GM21825 (cell line): ENCODE measurements around the gene LRP5.
A peak's percentile ranks its signal among the peaks of the same experiment; 100 is the strongest.

Source experiments
- ATAC-seq: cut with Tn5 transposase; IDR thresholded peaks from one replicate; pipeline ENCODE4 v1.9.1; 2021; ENCODE audit warnings: mild to moderate bottlenecking, moderate library complexity; ENCODE audit not compliant: unreplicated experiment

The LRP5 gene

DNA sequence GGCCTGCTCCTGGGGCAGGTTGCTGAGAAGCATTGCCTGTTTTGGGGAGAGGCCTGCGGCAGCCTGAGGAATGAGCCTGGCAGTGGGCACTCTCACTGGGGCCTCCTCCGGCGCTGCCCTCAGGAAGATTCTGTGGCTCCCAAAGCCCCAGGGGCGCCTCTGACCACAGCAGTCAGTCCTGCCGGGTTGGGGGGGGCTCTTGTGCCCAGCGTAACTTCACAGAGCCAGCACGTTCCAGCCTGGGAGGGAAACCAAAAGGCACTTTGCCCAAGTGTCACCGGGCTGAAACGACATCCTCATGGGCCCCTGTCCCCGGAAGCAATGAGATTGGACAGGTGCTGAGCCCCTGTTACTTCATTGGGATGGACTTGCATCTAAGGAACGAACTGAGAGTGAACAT is 4.3 kb upstream of the LRP5 start:
- ATAC-seq, result no peak

DNA sequence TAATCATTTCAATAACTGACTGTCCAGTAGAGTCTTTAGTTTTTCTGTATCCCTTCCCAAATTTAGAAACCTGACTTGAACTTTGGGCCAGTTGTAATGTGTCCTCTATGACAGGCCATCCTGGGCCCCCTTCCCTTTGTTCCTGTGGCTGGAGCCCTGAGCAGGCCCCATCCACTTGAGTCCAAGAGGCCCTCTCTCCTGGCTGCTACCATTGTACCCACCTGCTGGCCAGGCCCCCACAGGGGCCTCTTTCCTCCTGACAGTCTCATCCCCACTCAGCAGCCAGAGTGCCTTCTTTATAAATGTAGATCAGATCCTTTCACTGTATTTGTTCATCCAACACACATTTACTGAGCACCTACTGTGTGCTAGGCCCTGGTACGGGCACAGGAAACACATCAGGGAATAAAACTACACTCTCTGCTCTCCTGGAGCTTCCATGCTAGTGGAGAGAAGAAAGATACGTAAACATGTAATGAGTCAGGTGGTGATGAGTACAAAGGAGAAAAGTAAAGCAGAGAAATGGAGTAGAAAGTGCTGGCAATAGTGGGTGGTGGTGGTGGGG is 2.7 kb upstream of the LRP5 start:
- no peak for ATAC-seq

DNA sequence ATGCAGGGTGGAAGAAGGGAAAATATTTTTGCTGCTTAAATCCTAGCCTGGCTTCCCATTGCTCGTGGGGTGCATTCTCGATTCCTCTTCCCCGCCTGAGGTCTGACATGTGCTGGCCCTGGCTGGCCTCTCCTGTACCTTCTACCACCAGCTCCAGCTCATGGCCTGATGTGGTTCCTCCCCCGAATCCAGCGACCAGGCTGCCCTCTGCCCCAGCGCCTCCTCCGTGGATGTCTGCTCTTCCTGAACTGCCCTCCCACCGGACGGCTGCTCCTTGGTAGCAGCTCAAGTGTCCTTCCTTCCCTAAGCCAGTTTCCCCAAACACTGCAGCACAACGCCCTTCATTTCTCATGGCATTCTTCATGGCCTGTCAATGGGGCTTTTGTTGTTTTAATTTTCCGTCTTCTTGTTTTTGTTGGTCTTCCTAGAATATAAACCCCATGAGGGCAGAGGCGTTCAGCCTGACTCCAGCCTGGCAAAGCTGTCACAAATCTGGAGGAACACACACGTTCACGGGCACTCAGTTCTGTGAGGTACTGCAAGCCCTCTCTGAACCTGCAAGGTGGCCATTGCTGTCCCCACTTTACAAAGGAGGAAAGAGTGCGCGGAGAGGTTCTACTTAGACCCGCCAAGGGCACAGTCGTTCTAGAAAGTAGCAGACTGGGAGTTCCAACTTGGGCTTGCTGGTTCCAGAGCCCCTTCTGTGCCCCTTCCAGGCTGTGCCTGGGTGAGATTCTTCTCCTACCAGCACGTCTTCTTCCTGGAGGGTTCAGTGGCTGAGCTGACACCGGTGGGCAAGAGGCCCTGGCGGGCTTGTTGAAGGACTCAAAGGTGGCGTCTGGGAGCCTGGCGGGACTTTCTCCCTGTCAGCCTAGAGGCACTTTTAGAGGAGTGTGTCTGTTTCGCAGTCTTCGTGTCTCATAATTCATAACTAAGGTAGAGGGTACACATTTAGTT is 953 bp upstream of the LRP5 start:
- no peak for ATAC-seq

DNA sequence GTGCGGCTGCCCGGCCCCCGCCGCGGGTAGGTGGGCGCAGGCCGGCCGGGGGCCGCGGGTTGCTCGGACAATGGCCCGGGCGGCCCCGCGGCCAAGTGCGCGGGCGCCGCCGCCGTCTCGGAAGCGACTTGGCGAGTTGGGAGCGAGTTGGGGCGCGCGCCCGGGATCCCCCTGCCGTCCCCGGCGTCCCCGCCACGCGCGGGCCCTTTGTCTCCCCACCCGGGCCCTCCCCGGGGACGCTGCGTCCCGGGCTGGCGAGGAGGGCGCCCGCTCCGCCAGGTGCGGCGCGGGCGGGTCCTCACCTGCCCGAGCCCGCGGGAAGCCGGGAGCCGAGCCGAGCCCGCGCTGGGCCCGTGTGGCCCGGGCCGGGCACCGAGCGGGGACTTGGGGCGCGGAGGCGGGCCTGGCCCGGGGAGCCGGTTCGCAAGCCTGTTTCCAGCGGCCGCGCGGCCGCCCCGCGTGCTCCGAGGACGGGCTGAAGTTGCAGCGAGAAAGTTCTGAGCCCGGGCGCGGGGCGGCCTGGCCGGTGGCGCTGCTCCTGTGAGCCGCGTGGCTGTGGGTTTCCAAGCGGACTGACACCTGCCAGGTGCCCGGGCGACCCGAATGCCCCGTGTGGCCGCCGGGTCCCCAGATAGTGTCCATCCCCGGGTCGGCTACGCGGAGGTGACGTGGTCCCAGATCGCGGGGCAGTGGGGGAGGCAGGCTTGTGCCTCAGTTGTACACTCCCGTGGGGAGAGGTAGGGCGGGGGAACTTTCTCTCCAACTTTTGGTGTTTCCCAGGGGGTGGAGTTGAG is 586 bp downstream of the LRP5 start:
- peak; percentile 17 for ATAC-seq

DNA sequence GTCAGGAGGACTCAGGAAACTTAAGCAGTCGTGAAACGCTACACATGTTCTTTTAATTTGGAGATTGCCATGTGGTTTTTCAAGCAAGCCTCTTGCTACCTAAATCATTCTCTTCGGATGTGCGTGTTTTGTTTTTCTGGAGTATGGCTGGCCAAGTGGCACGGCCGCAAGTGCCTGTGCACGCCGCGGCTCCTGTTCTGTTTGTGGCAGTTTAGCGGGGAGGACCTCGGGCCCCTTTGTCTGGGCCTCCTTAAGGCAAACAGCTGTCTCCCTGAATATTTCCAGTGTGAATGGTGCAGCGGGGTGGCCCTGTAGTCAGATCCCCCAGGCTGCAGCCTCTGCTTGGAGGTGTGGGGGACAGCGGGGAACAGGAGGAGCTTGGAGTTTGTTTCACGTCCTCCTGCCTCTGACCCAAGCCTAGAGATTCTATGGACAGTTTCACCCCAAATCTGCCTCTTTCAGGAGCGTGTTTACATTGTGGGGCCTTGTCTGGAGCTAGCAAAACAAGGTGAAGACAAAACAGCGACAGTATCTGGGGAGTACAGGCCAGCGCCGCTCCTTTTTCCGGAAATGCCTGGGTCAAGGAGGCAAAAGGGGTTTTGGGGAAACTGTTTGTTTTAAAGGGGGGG is 1.3 kb downstream of the LRP5 start:
- ATAC-seq, result no peak

DNA sequence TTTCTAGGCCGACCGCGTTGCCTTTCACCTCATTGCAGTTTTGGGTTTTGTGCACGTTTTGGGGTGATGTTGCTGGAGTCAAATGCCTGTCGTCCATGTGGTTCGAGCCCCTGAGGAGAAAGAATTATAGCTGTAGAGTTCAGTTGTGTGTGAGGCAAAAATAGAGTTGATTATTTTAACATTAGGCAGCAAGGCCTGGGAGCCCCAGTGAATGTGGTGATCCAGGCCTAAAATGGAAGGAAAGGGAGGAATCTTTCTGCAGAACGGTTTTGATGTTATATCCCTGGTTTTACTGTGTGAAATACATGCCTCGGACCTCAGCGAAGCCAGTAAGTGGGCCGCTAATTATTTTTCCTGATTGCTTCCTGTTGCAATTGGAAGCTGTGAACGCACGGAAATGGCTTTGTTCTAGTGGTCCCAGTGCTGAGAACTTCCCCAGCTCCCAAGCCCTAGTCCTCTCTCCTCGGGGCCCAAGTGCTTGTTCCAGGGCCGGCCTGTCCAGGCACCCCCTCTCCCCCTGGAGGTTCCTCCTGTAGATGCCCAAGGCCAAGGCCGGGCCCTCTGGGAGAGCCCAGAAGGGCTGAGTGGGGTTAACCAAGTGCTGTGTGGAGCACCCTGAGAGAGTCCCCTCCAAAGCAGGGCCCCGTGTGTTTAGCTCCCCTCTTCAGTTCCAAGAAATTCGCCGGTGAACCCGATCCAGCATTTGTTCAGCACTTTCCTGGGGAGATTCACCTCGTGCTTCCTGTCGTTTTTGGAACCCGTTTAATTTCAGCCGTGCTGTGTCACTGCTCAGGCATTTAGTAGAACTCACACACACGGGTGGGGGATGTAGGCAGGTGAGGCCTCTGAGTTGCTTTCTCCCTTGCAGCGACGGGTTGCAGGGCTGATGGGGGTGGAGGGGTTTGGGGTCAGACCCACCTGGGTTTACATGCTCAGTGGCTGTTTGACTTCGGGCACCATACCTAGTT is 2.1 kb downstream of the LRP5 start:
- no peak for ATAC-seq

DNA sequence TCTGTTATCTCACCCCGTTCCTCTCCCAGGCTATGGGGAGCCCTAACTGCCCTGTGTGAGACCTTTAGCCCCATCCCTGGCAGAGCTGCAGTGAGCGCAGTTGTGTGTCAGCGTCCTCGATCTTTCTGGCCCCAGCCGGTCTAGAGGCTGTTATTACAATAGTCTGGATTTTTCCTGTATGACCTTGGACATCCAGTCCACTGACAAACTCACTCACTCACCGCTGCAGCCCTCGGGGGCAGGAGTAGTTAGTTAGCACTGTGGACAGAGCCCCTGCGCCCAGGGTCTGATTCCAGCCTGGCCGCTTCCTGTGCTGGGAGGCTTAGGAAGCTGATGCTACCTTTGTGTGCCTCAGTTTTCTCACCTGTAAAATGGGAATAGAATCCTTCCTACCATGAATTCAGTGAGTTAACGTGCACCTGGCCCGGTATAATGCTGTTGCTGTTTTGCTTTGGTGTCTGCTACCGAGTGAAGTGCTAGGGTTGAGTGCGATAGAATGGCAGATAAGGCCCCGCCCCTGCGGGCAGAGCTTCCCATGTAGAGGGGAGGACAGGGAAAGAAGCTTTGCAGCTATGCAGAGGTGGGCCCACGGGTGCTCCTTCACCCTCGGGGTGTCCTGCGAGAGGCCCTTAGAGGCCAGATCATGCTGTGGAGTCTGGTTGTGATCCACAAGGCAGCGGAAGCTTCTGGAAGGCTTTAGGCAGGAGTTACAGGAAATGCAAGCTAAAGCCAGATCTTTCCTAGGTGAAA is 3.0 kb downstream of the LRP5 start:
- no peak for ATAC-seq

DNA sequence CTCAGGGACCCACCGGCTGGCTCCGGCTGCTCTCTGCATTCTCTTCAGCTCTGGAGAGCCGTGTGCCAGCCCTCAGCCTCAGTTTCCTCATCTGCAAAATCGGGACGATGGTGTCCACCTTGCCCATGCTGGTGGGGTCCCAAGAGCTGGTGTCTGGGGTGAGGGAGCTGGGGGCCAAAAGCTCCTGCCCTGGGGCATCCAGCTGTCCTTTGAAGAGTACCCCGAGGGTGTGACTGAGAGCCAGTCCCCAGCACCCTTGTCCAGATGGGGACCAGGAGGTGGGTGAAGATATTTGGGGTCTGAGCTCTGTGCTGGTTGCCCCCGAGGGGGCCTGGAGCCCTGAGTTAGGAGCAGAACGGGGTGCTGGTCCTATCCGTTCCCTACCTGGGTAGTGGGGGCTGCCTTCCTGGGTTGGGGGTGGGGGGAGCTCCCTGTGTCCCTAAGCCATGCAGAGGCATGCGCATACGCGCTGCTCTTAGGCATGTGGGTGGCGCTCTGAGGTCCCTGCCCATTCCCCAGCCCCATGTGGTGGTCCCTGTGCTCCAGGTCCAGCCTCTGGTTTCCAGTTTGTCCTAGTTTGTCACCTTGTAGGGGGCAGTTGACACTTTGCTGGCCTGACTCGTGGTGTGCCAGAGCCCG is 4.9 kb downstream of the LRP5 start:
- ATAC-seq, result no peak

DNA sequence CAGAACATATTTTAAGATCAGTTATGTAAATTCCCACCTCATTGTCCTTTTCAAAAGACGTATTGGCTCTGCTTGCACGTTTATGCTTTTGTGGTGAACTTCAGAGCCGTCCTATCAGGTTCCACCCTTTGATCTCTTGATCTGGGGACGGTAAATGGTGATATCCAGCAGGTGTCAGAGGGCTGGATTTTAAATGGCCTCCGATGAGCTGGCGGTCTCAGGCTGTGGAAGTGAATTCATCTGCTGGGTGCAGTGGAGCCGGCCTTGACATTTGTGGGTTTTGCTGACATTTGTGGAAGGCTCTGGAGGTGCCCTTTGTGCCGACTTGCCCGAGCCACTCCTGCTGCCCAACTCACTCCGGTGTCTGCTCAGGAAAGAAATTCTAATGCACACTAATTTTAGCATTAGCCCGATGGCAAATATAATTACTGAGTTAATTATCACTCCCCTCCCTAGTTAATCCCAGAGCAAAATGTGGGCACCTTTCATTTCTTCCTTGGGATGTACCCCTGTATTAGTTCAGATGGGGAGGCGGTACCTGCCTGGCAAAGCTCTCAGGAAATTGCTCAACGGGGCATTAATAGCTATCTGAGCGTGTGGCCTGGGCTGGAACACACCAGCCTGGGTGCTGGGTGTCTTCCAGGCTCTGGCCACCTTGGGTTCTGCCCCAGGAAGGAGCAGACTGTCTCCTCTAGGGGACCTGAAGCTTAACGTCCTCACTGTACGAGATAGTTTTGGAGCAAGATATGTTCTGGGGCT is 9.1 kb downstream of the LRP5 start:
- no peak for ATAC-seq

DNA sequence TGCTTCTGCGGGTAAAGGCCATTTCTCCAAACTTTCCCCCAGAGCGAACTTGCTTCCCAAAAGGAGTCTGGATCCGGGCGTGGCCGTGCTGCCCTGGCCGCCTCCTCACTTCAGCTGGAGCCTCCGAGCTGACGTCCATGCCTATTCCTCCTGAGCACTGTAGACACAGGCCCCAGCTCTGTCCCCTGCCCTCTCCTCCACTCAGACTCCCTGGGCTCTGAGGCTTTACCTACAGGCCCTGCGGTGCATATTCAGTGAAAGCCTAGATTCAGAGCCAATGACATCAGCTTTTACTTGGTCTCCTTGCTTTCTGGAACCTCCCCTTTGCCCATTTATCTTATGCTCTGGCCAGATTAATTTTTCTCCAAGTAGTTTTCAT is 9.7 kb downstream of the LRP5 start:
- ATAC-seq, result no peak

DNA sequence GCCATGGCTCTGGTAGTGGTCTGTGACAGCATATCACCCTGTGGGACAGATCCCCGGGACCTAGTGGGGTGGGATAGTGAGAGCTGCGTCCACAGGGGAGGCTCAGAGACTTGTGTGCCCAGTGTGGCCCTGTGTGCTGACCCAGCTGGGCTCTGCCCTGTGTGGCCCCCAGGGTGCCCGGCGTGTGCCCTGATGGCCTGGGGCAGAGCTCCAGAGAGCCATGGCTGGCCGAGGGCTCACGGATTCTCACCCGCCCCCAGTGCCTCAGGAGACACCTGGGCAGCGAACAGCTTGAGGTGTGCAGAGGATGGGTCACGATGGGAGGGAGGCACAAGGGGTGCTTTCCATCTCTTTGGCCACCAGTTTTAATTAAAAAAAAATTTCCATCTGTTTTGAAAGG is 11.8 kb downstream of the LRP5 start:
- ATAC-seq, result no peak

DNA sequence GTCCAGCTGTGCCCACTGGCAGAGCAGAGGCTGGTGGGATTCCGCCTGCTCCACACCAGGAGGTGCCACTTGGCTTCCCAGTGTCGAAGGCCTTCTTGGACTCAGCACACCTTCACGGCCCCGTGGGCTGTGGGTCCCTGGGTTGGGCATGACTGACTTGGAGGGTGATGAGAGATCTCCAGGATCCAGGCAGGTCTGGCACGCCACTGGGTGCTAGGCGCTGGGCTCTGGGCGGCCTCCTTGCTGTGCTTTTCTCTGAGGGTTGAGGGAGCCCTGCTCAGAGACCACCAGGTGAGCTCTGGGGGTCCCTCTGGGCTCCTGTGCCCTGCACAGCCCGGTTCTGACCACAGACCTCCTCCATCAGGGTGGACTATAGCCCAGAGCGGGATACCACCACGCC is 12.3 kb downstream of the LRP5 start:
- ATAC-seq, result no peak

DNA sequence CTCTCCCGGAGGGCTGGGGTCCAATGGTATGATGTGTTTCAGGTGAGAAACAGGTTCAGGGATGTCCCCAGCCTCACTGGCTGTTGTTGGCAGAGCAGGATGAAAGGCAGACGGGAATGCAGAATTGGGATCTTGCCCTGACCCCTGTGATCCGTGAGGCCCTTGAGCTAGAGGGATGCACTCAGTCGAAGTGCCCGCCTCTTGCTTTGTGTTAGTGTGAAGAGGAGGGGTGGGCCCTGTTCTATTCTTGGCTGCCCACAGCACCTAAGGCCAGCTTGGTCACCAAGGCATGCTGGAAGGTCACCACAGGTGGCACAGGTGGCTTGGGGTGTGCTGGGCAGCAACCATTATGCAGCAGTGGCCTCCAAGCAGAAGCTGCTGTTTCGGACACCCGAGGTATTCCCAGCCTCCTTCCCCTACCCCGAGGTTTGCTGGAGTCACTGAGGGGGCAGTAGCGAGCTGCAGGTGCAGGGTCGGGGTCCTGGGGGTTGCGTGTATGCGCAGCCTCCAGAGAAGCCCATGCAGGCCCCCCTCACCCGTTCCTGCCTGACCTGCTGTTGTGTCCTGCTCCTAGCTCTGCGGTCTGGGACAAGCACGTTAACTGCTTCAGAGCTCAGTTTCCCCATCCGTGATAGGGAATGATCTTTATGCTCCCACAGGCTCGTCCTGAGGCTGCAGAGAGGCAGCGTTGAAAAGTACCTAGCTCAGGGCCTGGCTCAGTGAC is 13.0 kb downstream of the LRP5 start:
- no peak for ATAC-seq

DNA sequence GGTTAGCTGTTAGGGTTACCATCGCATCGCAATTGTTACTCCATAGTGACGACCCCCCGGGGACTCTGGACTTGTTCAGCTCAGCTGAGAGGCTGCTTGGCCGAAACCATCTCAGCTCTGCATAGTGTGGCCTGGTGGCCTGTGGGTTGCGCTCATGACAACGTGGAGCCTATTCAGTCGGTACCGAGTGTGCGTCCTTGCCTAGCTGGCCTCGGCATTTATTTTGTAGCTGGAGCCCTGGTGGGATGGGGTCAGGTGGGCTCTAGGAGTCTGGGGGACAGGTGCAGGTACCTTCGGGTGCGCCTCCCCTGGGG is 13.5 kb downstream of the LRP5 start:
- no peak for ATAC-seq

DNA sequence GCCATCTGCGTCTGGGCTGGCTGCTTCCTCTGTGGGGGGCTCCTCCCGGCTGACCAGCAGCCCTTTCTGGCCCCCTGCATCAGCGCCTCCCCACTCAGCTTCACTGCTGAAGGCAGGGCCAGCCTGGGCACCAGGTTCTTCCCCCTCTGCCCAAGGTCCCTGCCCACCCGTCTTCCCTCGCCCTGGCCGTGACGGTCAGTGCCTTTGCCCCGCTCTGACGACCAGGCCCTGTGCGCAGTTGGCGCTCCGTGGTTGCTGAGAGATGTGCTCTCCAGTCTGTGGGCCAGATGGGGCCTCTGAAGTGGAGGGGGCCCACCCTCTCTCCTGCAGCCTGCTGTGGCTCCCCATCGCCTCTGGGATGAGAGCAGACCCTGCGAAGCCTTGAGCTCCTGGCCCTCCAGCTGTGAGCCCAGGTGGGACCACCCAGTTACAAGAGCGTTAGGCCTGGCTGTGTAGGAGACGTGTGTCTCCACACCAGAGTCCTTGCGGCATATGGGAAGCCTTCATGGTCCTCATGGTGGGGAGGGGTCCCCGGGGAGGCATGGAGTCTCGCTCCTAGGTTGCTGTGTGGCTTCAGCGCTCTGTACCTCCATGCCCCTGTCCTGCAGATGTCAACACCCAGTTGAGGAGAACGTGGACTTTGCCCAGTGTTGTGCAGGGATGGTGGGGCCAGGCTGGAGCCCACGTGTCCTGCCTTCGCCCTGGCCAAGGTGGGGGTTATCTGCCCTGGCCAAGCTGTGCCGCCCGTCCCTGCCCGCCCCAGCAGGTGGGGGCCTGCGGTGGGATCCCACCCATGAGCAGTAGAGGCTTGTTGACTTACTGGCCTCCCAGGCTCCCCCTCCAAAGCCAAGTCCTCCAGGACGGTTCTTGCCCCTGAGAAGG is 14.2 kb downstream of the LRP5 start:
- ATAC-seq, result no peak

DNA sequence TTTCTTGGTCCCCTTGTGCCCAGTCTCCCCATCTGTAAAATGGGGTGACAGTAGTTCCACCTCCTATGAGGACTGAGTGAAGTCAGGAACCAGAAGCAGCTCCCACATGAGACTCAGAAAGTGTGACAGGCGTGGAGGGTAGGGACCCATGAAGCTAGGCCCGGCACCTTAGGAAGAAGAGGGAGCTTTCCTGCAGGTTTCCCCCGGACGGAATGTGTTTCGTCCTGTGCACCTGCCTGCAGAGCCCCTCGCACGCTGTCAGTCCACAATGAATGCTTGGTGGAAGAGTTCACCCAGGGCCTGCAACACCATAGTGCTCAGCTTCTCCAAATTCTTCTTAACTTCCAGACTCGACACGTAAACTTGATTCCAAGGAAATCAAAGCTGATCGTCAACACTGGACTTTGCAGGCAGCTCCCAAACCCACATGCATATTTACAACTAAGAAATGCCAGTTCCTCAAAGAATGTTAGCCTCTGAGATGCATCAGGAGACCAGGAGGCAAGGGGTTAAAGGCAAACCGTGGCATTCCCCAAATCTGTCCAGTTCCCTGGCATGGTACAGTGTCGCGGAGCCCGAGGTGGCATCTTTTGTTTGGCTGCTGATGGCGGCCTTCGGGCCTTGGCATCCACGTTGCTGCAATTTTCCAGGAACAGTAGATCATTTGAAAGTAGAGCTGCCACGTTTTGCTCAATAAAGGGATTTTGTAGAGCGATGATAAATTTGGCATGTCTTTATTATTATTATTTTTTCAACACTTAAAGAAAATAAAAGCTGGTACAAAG is 15.4 kb downstream of the LRP5 start:
- no peak for ATAC-seq
